ENCODE results near the gene SLAMF8. TPM values are rescaled to one million over a fixed set of nuclear protein-coding genes. Genes with fewer than 3 reads are reported as not detected.

SLAMF8 gene
- total and polyA plus RNA-seq, 2 of the 8 experiments (the other 6 are each of a cell fraction or from before 2014, with no cell fraction given) = not detected

DNA sequence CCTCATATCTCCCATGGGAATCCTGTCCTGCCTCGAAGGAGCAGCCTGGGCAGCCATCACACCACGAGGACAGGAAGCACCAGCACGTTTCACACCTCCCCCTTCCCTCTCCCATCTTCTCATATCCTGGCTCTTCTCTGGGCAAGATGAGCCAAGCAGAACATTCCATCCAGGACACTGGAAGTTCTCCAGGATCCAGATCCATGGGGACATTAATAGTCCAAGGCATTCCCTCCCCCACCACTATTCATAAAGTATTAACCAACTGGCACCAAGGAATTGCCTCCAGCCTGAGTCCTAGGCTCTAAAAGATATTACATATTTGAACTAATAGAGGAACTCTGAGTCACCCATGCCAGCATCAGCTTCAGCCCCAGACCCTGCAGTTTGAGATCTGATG lies 8.7 kb downstream of the SLAMF8 start:
- H3K14ac ChIP-seq (ENCODE audit: insufficient read length) = no peak overlapping the region
- no peaks in the 10 kb centered on the region for H3K79me2 ChIP-seq (ENCODE audit: control insufficient read depth in 1 of 2, insufficient read depth in 2 of 2, low read length in 2 of 2)
- no peak overlapping the region for H2BK120ac ChIP-seq (replicated peaks; ENCODE audit: low read depth, low read length)
- H2BK20ac ChIP-seq (ENCODE audit: low read length) = no peak overlapping the region
- no peak for DNase-seq (ENCODE audit: low read depth in 1 of 2, low spot score in 2 of 2)
- H3K36me3 ChIP-seq (ENCODE audit: control insufficient read depth in 2 of 4, insufficient read depth in 4 of 4, low read length in 3 of 4) = no peaks in the 10 kb centered on the region
- no peak overlapping the region for H4K5ac ChIP-seq (ENCODE audit: insufficient read length, low read depth, low read length)
- no peaks in the 10 kb centered on the region for H3K79me1 ChIP-seq (ENCODE audit: low read depth, low read length)
- POLR2A ChIA-PET (ENCODE audit: partially characterized antibody) = interaction anchor here (2.2 kb wide), 1 partner anchor 9 kb away, joined by 5 read pairs; no protein-coding TSS in a partner anchor
- H3K4ac ChIP-seq (replicated peaks; ENCODE audit: insufficient read length, low read depth, low read length) = no peak overlapping the region
- H3K9ac ChIP-seq (replicated peaks in 1 of 4; ENCODE audit: extremely low read depth in 1 of 4, low read depth in 3 of 4, low read length in 3 of 4) = no peak overlapping the region
- H2BK12ac ChIP-seq (ENCODE audit: low read depth, low read length) = no peak overlapping the region
- no peak overlapping the region for H3K56ac ChIP-seq (replicated peaks; ENCODE audit: insufficient read length, low read depth, low read length)
- H3K9me3 ChIP-seq (ENCODE audit: insufficient read depth in 2 of 2, low read depth in 1 of 2, low read length in 1 of 2) = no peaks in the 10 kb centered on the region
- H2BK5ac ChIP-seq (ENCODE audit: low read depth, low read length) = no peak overlapping the region
- H4K91ac ChIP-seq (replicated peaks; ENCODE audit: insufficient read length, low read length) = no peak overlapping the region
- WGBS, 2 experiments (ENCODE audit: extremely low coverage in 1 of 2, insufficient coverage in 1 of 2, insufficient read length in 1 of 2, insufficient replicate concordance in 2 of 2, low coverage in 1 of 2, low lambda C conversion rate in 2 of 2, missing lambda C conversion rate in 1 of 2) = 81% methylated on average over 3 of the region's 3 CpGs; no CpG with 5 or more reads in 1 of the 2 experiments
- no peak overlapping the region for H2AK5ac ChIP-seq (ENCODE audit: low read depth, low read length)
- CTCF ChIA-PET (ENCODE audit: partially characterized antibody) = interaction anchor here (1.0 to 11.2 kb wide), 7 partner anchors 10 to 171 kb away, joined by 4 to 175 read pairs (median 5); no protein-coding TSS in a partner anchor
- no peak overlapping the region for H3K27ac ChIP-seq (ENCODE audit: low read depth, low read length)
- FAIRE-seq = no peak
- peaks cover 0 to 15% (median 3%) of the 10 kb centered on the region in 4 experiments; a peak in 6 of 7 replicates for H3K27me3 ChIP-seq (replicated peaks in 1 of 4; ENCODE audit: control insufficient read depth in 3 of 4, extremely low read depth in 1 of 4, insufficient read depth in 3 of 4, low read length in 3 of 4)
- no peak overlapping the region for H2AFZ ChIP-seq (ENCODE audit: low read length)
- H3K18ac ChIP-seq (ENCODE audit: extremely low read depth, low read length) = no peak overlapping the region
- H4K20me1 ChIP-seq (replicated peaks in 1 of 2; ENCODE audit: control insufficient read depth in 1 of 2, insufficient read depth in 2 of 2, low read length in 2 of 2) = no peaks in the 10 kb centered on the region
- H3K23me2 ChIP-seq (ENCODE audit: low read depth, low read length) = no peaks in the 10 kb centered on the region
- H3K4me3 ChIP-seq (ENCODE audit: extremely low read depth in 1 of 4, insufficient read depth in 2 of 4, low read depth in 3 of 4, low read length in 4 of 4) = no peak overlapping the region
- H3K4me2 ChIP-seq (ENCODE audit: insufficient read depth in 1 of 2, low read depth in 2 of 2, low read length in 2 of 2) = no peak overlapping the region
- no peak overlapping the region for H2BK15ac ChIP-seq (ENCODE audit: low read length)
- no peak overlapping the region for H3K23ac ChIP-seq (ENCODE audit: insufficient read length)
- H4K8ac ChIP-seq (ENCODE audit: extremely low read depth, insufficient read depth, low read length) = peak overlapping the region; percentile 66; the same call in 1 of the 2 replicates
- H3K4me1 ChIP-seq (replicated peaks in 1 of 4; ENCODE audit: control insufficient read depth in 3 of 4, insufficient read depth in 4 of 4, low read length in 3 of 4) = peaks cover 0 to 4% (median 2%) of the 10 kb centered on the region in 4 experiments; a peak in 1 of 7 replicates
- TF ChIP-seq CEBPB (IDR thresholded peaks at IDR 0.05; ENCODE audit: low read depth, low read length) (no peak), SP4 (IDR thresholded peaks at IDR 0.05; ENCODE audit: low read length) (no peak), TCF12 (IDR thresholded peaks at IDR 0.05; ENCODE audit: low read depth, low read length) (no peak), GTF2F1 (IDR thresholded peaks at IDR 0.05; ENCODE audit: borderline replicate concordance, low read depth, low read length) (no peak), SAP30 (IDR thresholded peaks at IDR 0.05; ENCODE audit: insufficient read depth, insufficient replicate concordance, low read length) (no peak), TAF1 (IDR thresholded peaks at IDR 0.05; ENCODE audit: low read depth, low read length) (no peak), HDAC2 (IDR thresholded peaks at IDR 0.05; ENCODE audit: borderline replicate concordance in 1 of 2, low read depth in 2 of 2, low read length in 2 of 2) (no peak), ASH2L (IDR thresholded peaks at IDR 0.05; ENCODE audit: low read length) (no peak), NANOG (IDR thresholded peaks at IDR 0.05; ENCODE audit: insufficient read depth, low read depth, low read length, poor library complexity, severe bottlenecking) (no peak), CBX5 (IDR thresholded peaks at IDR 0.05; ENCODE audit: low read depth, low read length) (no peak)
